K562 (cell line): ENCODE measurements around the gene WWC2.
A peak's percentile ranks its signal among the peaks of the same experiment; 100 is the strongest.

Source experiments
- FOXK1 ChIP-seq: sonication (generic); formaldehyde crosslinking; IDR thresholded peaks from 2 replicates; pipeline ENCODE4 v1.8.0; 2022; ENCODE audit warnings: missing genetic modification reagents, mild to moderate bottlenecking, borderline replicate concordance
- PCBP2 ChIP-seq: fragments of 200-400 bp; formaldehyde crosslinking; IDR thresholded peaks from 2 replicates; pipeline ENCODE4 v1.6.1; 2018; ENCODE audit warnings: low read length, low read depth, mild to moderate bottlenecking, moderate library complexity; ENCODE audit not compliant: poor library complexity, severe bottlenecking
- RFX7 ChIP-seq: fragments of 250-450 bp; sonication (Bioruptor Pico); IDR thresholded peaks from 2 replicates; pipeline ENCODE4 v1.5.1; 2021; ENCODE audit warnings: mild to moderate bottlenecking
- ZNF274 ChIP-seq: IDR thresholded peaks from 2 replicates; pipeline ENCODE4 v1.6.1; 2011; ENCODE audit warnings: low read depth, mild to moderate bottlenecking, low read length, moderate library complexity, borderline replicate concordance

GRCh38 chr4:183348706-183349659, 249.9 kb downstream of the WWC2 start:
- TF ChIP-seq PCBP2 (no peak), RFX7 (CRISPR knock-in tag) (peak; percentile 96), ZNF274 (no peak), FOXK1 (CRISPR knock-in tag) (no peak)
